Measurements from ENCODE around the gene ARHGEF1.

The ARHGEF1 gene

DNA sequence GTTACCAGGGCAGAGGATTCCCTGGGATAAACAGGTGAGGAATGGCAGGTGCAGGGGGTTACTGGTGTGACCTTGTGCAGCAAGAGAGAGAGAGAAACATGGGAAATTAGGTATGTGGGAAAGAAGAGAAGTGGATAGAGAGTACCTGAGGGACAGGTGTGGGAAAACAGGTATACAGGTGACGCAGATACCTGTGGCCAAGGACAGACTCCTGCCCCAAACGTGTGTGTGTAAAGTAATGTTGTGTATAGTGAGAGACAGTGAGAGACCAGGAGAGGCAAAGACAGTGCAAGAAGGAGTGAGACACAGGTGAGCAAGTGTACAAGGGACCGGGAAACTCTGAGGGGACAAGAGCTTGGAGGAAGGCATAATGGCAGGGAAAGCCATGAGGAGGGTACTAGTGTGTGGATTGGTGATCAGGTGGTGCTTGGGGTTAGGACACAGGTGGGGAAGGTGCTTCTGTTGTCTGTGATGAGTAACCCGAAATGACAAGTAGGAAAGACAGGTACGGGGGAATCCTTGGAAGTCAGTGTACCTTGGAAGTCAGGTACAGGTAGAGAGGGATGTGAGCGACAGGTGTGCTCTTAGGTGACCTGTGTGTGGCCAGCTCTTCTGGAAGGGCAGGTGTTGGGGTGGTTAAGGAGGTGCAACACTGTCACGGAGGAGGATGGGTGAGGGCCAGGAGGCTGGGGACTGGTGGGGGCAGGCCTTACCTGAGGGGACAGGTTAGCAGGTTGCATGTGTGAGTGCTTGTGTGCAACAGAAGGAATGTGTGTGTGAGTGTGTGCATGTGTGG, 42.4 kb downstream of the ARHGEF1 start:
- TF ChIP-seq, protein P1, sequence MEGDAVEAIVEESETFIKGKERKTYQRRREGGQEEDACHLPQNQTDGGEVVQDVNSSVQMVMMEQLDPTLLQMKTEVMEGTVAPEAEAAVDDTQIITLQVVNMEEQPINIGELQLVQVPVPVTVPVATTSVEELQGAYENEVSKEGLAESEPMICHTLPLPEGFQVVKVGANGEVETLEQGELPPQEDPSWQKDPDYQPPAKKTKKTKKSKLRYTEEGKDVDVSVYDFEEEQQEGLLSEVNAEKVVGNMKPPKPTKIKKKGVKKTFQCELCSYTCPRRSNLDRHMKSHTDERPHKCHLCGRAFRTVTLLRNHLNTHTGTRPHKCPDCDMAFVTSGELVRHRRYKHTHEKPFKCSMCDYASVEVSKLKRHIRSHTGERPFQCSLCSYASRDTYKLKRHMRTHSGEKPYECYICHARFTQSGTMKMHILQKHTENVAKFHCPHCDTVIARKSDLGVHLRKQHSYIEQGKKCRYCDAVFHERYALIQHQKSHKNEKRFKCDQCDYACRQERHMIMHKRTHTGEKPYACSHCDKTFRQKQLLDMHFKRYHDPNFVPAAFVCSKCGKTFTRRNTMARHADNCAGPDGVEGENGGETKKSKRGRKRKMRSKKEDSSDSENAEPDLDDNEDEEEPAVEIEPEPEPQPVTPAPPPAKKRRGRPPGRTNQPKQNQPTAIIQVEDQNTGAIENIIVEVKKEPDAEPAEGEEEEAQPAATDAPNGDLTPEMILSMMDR (conservative IDR thresholded peaks at IDR 0.05; ENCODE audit: low read depth, low read length), result no peak
- DNase-seq (ENCODE audit: low read depth), result no peak

DNA sequence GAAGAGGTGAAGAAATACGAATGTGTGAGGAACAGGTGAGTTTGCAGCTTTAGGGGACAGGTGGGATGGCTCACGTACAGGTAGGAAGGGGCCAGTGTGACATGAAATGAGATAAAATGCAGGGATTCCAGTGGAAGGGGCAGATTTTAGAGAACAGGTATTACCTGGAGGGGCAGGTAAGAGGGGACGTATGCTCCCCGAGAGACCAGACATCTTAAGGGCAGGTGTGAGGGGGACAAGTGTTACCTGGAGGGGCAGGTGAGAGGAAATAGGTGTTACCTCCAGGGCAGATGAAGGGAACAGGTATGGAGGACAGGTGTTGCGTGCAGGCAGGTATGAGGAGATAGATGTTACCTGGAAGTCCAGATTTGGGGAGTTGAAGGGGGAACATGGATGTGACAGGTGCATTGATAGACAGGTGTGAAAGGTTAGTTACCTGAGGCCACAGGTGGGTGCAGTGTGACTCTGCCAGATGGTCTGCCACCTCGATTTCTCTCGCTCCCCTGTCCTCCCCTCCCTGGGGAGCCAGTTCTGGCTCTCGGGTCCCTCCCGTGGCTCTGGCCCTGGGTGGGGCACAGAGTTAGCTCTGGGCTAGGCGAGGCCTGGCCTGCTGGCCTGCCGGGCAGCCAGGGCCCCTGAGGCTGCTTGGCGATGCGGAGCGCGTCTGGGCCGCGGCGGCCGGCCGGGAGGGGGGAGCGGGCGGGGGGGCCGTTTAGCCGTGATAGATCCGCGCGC, 43.2 kb downstream of the ARHGEF1 start:
- DNase-seq (ENCODE audit: low read depth), result no peak
- TF ChIP-seq, protein P1 (conservative IDR thresholded peaks at IDR 0.05; ENCODE audit: low read depth, low read length), result no peak
- H3K4me3 ChIP-seq (ENCODE audit: low read depth, low read length), result no peak overlapping the region

More for the DNA sequence above, 42.4 kb downstream of the ARHGEF1 start:
- H3K4me3 ChIP-seq (ENCODE audit: low read depth, low read length), result no peak overlapping the region

DNA sequence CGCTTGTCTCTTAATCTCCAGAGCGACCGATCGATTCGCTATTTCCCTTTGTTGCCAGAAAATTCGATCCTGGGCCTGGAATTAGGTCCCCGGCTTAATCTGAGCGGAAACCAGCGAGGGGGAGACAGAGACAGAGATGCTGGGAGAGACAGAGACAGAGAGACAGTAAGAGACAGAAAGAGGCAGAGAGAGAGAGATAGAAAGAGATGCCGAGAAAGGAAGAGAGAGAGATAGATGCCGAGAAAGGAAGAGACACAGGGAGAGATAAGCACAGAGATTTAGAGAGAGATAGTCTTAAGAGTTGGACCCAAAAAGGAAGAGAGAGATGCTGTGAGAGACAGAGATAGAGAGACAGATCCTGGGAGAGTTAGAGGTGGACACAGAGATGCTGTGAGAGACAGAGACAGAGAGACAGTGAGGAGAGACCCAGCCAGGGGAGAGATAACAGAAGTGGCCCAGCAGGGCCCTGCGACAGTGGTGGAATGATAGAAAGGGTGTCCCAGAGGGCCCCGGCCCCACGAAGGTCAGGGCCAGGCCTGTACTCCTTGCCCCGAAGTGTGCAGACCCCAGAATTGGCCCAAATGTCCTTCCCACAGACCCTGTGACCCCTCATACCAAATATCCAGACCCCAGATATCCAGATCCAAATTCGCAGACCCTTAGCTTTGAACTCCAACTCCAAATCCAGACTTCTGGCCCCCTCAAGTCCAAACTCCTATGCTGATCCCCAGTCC, 43.9 kb downstream of the ARHGEF1 start:
- TF ChIP-seq, protein P1 (conservative IDR thresholded peaks at IDR 0.05; ENCODE audit: low read depth, low read length), result no peak
- no peak overlapping the region for H3K4me3 ChIP-seq (ENCODE audit: low read depth, low read length)
- DNase-seq (ENCODE audit: low read depth), result no peak

DNA sequence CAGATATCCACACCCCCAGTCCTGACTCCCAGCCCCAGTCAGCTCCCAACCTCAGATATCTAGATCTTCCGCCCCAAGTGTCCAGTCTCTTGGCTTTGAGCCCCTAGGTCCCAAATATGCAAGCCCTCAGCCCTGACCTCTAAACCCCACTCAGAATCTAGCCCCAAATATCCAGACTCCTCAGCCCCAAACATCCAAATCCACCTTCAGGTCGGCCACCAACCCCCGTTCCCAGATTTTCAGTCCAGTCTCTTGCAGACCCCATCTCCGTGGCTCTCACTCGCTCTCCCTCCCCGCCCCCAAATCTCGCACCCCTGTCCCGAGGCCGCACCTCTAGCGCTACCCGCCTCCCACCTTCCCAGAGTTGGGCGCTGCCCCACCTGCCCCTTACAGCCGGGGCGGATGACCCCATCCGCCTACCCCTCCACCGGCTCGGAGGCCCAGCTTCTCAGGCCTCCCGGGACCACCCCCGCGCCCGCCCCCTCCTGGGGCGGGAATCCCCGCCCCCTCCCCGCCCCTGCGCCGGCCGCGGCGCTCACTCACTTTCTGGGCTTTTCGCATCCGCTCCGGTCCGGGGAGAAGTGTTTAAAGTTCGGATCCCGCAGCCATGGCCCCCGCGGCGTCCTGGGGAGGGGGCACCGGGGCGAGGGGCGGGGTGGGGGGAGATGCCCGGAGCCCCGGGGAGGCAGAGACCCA, 44.7 kb downstream of the ARHGEF1 start:
- peak overlapping the region; percentile 46 for H3K4me3 ChIP-seq (ENCODE audit: low read depth, low read length)
- TF ChIP-seq, protein P1 (conservative IDR thresholded peaks at IDR 0.05; ENCODE audit: low read depth, low read length), result no peak
- DNase-seq (ENCODE audit: low read depth), result no peak

DNA sequence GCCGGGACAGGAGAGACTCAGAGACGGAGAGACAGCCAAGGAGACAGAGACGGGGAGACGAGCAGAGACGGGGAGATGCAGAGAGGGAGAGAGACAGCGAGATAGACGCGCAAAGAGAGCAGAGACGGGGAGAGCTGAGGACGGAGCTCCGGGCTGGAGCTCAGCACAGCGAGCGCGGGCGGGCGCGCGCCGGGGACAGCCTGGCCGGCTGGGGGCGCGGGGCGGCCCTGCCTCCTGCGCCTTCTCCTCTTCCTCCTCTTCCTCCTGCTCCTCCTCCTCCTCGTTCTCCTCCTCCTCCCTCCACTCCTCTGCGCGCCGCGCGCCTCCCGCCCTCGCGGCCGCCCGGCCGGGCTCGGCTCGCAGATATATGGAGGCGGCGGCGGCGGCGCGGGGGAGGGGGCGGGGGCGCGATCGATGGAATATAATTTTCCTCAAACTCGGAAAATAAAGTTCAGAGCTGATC, 45.3 kb downstream of the ARHGEF1 start, which contains the start of gene ERFL:
TSS of gene ERFL (minus strand) at position 229 of the 463 bp plus-strand sequence. CDS start 15,530 bp downstream, outside the sequence.
- peak within 1 kb of the TSS; percentile 46 for H3K4me3 ChIP-seq (ENCODE audit: low read depth, low read length)
- DNase-seq (ENCODE audit: low read depth), result no peak
- TF ChIP-seq, protein P1 (conservative IDR thresholded peaks at IDR 0.05; ENCODE audit: low read depth, low read length), result no peak

All from choroid plexus epithelial cell (primary cell).